ENCODE measurements around the gene PGM2L1. TPM values are rescaled to one million over a fixed set of nuclear protein-coding genes. Genes with fewer than 3 reads are reported as not detected.
"Not testable (repeated sequence)": the region's sequence is repeated elsewhere in the genome, so short reads cannot be mapped to it uniquely, and the experiment has no call there.

The PGM2L1 gene
- total and polyA plus RNA-seq, 7 donors = 1.2 to 13.4 (median 7.6) TPM

DNA sequence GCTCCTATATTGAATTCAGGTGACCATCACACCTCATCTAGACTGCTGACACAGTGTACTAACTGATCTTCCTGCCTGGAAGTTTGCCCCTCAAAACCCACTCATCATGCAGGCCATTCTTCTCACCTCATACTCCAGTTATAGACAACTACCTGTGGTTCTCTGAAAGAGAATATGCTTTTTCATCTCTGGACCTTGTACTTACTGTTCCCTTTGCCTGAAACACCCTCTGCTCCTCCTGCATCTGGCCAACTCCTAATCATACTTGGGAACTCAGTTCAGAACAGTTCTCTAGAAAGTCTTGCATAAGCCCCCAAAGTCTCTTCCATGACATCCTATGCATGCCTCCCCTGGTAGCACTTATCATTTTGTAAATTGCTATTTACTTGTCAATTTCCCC lies 58.6 kb downstream of the PGM2L1 start:
- H3K4me1 ChIP-seq = no peaks in the 10 kb centered on the region
- H3K4me3 ChIP-seq = no peak overlapping the region
- H3K9me3 ChIP-seq = no peaks in the 10 kb centered on the region
- intact Hi-C loops (cut with DNase I) = no loop called here
- no peaks in the 10 kb centered on the region for H3K27me3 ChIP-seq
- TF ChIP-seq CTCF (IDR thresholded peaks at IDR 0.05) (no peak), POLR2A (IDR thresholded peaks at IDR 0.05) (no peak), EP300 (IDR thresholded peaks at IDR 0.05) (no peak), POLR2AphosphoS5 (IDR thresholded peaks at IDR 0.05) (no peak)
- no peak overlapping the region for H3K27ac ChIP-seq
- no peak for DNase-seq
- H3K36me3 ChIP-seq = peaks cover 0 to 27% (median 3%) of the 10 kb centered on the region in 4 donors

GRCh38 chr11:74338963-74339362 lies 59.3 kb downstream of the PGM2L1 start:
- Histone ChIP-seq H3K36me3 (peaks cover 0 to 22% (median 3%) of the 10 kb centered on the region in 4 donors), H3K9me3 (no peaks in the 10 kb centered on the region), H3K4me1 (no peaks in the 10 kb centered on the region), H3K27me3 (no peaks in the 10 kb centered on the region), H3K4me3 (no peak overlapping the region), H3K27ac (no peak overlapping the region)
- intact Hi-C loops (cut with DNase I) = no loop called here
- 18 to 63% methylated on average over 6 of the region's 6 CpGs for WGBS, 2 donors
- TF ChIP-seq POLR2AphosphoS5 (IDR thresholded peaks at IDR 0.05) = no peak
- no peak for TF ChIP-seq CTCF (IDR thresholded peaks at IDR 0.05)
- no peak for TF ChIP-seq POLR2A (IDR thresholded peaks at IDR 0.05)
- TF ChIP-seq EP300 (IDR thresholded peaks at IDR 0.05) = no peak
- DNase-seq = no peak

DNA sequence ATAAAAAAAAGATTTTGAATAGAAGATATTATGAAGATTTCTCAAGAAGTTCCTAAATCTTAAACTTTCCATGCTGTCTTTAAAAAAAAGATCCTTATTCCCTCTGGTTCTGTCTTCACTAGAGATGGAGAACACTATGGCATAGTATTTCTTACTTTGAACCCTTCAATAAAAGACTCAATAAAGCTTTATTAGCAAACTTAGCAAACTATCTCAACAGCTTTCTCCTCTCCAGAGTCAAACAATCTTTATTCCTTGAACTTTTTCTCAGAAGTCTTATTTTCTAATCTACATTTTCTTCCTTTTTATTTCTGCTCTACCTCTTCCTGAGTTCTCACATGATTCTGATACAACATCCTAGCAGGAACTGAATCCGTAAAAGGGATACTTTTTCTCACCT lies 65.0 kb downstream of the PGM2L1 start:
- no peaks in the 10 kb centered on the region for H3K4me1 ChIP-seq
- H3K27me3 ChIP-seq = no peaks in the 10 kb centered on the region
- intact Hi-C loops (cut with DNase I) = no loop called here
- 96 to 97% methylated on average over 1 of the region's 1 CpG for WGBS, 2 donors
- TF ChIP-seq CTCF (IDR thresholded peaks at IDR 0.05) (no peak), POLR2A (IDR thresholded peaks at IDR 0.05) (no peak), EP300 (IDR thresholded peaks at IDR 0.05) (no peak), POLR2AphosphoS5 (IDR thresholded peaks at IDR 0.05) (no peak)
- no peak overlapping the region for H3K27ac ChIP-seq
- H3K9me3 ChIP-seq = no peaks in the 10 kb centered on the region
- H3K4me3 ChIP-seq = no peak overlapping the region
- H3K36me3 ChIP-seq = peaks cover 0 to 22% (median 3%) of the 10 kb centered on the region in 4 donors
- no peak for DNase-seq

DNA sequence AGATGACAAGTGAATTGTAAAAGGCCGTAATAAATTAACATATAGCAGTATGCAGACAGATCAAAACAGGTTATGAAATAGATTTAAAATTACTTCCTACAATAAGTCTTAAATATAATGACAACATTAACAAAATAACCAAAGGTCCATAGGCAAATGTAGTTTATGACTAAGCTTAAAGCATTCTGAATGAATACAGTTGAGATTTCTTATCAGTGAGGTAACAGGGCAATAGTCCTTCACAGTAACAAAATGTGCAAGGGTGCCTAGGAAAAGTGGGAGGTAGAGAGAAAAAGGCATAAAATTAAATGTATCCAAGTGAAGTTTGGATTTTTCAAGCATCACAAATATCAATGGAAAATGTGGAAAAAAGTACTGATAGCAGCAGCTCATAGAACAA lies 65.9 kb downstream of the PGM2L1 start:
- no peak for DNase-seq
- intact Hi-C loops (cut with DNase I) = no loop called here
- no peak for TF ChIP-seq CTCF (IDR thresholded peaks at IDR 0.05)
- TF ChIP-seq POLR2A (IDR thresholded peaks at IDR 0.05) = no peak
- TF ChIP-seq EP300 (IDR thresholded peaks at IDR 0.05) = no peak
- TF ChIP-seq POLR2AphosphoS5 (IDR thresholded peaks at IDR 0.05) = no peak
- 56 to 88% methylated on average over 1 of the region's 1 CpG for WGBS, 2 donors
- no peak overlapping the region for H3K4me3 ChIP-seq
- no peak overlapping the region for H3K27ac ChIP-seq
- H3K27me3 ChIP-seq = no peaks in the 10 kb centered on the region
- H3K36me3 ChIP-seq = peaks cover 0 to 16% (median 2%) of the 10 kb centered on the region in 4 donors
- no peaks in the 10 kb centered on the region for H3K4me1 ChIP-seq
- H3K9me3 ChIP-seq = no peaks in the 10 kb centered on the region

DNA sequence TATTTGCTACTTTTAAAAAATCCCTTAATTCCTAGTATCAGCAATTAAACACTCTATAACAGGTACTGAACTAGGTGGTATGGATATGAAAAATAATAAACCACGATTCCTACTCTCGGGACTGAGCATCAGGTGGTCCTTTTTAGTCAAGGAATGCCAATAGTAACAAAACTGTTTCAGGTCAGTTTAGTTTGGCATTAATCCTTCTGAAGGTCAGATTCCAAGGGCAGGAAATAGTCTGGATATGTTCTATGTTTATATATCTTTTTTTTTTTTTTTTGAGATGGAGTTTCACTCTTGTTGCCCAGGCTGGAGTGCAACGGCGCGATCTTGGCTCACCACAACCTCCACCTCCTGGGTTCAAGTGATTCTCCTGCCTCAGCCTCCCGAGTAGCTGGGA lies 67.2 kb downstream of the PGM2L1 start:
- H3K4me3 ChIP-seq; DNase-seq; H3K36me3 ChIP-seq; intact Hi-C loops (cut with DNase I); H3K9me3 ChIP-seq; H3K27ac ChIP-seq; H3K27me3 ChIP-seq: not testable (repeated sequence)
- 86 to 93% methylated on average over 6 of the region's 6 CpGs for WGBS, 2 donors
- H3K4me1 ChIP-seq = peaks cover 0 to 12% (median 5%) of the 10 kb centered on the region in 4 donors
